Measurements from ENCODE around the gene GABRE. TPM values are rescaled to one million over a fixed set of nuclear protein-coding genes. Genes with fewer than 3 reads are reported as not detected.

Gene GABRE, protein sequence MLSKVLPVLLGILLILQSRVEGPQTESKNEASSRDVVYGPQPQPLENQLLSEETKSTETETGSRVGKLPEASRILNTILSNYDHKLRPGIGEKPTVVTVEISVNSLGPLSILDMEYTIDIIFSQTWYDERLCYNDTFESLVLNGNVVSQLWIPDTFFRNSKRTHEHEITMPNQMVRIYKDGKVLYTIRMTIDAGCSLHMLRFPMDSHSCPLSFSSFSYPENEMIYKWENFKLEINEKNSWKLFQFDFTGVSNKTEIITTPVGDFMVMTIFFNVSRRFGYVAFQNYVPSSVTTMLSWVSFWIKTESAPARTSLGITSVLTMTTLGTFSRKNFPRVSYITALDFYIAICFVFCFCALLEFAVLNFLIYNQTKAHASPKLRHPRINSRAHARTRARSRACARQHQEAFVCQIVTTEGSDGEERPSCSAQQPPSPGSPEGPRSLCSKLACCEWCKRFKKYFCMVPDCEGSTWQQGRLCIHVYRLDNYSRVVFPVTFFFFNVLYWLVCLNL
- not detected in 2 replicates for total RNA-seq

DNA sequence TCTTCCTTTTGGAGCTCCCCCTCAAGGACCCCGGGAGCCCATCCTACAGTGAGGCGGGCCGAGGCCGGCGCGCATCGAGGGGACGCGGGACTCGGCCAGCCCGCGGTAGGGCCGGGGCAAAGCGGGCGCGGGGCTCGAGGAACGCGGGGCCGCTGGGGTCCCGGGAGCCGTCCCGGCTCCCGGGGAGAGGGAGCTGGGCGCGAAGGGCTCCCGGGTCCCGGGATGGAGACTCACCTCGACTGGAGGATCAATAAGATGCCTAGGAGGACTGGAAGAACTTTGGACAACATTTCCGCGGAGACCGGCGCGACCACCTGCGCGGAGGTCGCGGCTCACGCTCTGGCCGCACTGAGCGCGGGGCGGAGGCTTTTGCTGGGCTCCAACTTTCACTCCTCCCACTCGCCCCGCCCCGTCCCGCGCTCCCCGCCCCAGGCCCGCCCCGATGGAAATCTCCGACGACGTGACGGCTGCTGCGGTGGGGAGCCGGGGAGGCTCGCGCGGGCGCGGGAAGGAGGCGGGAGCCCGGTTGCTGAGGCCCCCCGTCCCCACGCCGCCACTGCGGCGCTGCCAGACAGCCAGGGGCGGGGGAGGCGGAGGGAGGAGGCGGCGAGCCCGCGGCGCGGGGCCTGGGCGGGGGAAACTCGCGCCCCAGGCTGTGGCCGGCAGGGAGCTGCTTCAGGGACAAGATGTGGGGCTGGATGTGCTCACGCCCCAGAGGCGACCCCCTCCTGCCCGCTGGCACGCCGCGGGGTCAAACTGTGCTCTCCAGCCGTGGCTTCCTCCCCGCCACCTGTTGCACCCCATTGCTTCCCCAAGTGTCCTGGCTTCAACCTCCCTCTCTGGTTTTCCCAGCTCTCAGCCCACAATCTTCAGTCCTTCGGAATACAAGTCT, at the start of gene GABRE:
GABRE (minus strand) TSS at position 341 of the 892 bp plus-strand sequence; CDS start at position 290, 51 bp downstream.
- Mint-ChIP-seq H3K4me3 (no peak within 1 kb of the TSS), H3K36me3 (ENCODE audit: low read depth) (no peaks in the 10 kb centered on the region), H3K4me1 (ENCODE audit: low read depth) (no peaks in the 10 kb centered on the region), H3K27me3 (ENCODE audit: insufficient read depth) (peaks cover 12% of the 10 kb centered on the region), H3K27ac (no peak within 1 kb of the TSS), H3K9me3 (no peaks in the 10 kb centered on the region)
- intact Hi-C loops (cut with micrococcal nuclease), result no loop called here
- DNase-seq (ENCODE audit: low spot score), result no peak

DNA sequence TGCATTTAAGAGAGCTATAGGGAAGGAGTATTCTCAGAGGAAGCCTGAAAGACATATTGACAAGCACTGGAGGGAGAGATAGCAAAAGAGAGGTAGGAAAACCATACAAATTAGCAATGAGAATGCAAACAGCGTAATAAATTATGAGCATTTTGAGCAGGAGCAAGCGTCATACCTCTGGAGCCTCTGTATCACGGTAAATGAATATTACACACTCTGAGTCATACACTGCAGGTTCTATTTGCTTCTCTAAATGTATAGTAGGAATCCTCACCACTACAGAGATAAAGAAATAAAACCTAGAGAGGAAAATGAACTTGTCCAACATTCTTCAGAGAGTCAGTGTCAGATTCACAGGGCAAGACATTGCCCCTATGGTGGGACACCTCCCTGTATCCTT, 46.4 kb upstream of the GABRE start:
- Mint-ChIP-seq H3K4me1 (ENCODE audit: low read depth) (no peaks in the 10 kb centered on the region), H3K36me3 (ENCODE audit: low read depth) (no peaks in the 10 kb centered on the region), H3K4me3 (no peak overlapping the region), H3K27me3 (ENCODE audit: insufficient read depth) (no peaks in the 10 kb centered on the region), H3K27ac (no peak overlapping the region), H3K9me3 (no peaks in the 10 kb centered on the region)
- intact Hi-C loops (cut with micrococcal nuclease), result no loop called here
- no peak for DNase-seq (ENCODE audit: low spot score)

DNA sequence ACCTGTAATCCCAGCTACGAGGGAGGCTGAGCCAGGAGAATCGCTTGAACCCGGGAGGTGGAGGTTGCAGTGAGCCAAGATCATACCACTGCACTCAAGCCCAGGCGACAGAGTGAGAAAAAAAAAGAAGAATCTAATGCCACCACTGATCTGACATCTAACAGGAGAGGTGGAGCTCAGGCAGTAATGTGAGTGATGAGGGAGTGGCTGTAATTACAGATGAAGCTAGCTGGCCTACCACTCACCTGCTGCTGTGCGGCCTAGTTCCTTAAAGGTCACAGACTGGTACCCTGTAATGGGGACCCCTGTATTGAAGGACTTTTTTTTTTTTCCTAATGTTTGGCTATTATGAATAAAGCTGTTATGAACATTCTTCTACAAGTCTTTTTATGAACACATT, 25.3 kb upstream of the GABRE start:
- no peaks in the 10 kb centered on the region for H3K9me3 Mint-ChIP-seq
- no peaks in the 10 kb centered on the region for H3K27me3 Mint-ChIP-seq (ENCODE audit: insufficient read depth)
- intact Hi-C loops (cut with micrococcal nuclease), result no loop called here

DNA sequence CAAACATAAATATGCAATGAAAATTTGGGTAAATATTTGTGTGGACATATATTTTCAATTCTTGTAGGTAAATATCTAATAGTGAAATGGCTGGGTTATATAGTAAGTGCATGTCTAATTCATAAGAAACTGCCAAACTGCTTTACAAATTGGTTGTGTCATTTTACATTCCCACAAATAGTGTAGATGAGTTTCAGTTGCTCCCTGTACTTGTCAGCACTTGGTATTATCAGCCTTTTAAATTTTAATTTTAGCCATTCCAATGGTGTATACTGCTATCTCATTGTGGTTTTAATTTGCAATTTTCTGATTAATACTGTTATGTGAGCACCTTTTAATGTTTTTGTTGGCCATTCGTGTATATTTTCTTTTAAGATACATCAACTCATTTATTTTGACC, 23.1 kb upstream of the GABRE start:
- Mint-ChIP-seq H3K4me3 (no peak overlapping the region), H3K9me3 (no peaks in the 10 kb centered on the region), H3K4me1 (ENCODE audit: low read depth) (no peaks in the 10 kb centered on the region), H3K27me3 (ENCODE audit: insufficient read depth) (no peaks in the 10 kb centered on the region), H3K27ac (no peak overlapping the region), H3K36me3 (ENCODE audit: low read depth) (no peaks in the 10 kb centered on the region)
- DNase-seq (ENCODE audit: low spot score), result no peak
- intact Hi-C loops (cut with micrococcal nuclease), result no loop called here

More for the DNA sequence above, 25.3 kb upstream of the GABRE start:
- no peaks in the 10 kb centered on the region for H3K36me3 Mint-ChIP-seq (ENCODE audit: low read depth)
- no peak overlapping the region for H3K27ac Mint-ChIP-seq
- DNase-seq (ENCODE audit: low spot score), result no peak
- H3K4me3 Mint-ChIP-seq, result no peak overlapping the region
- H3K4me1 Mint-ChIP-seq (ENCODE audit: low read depth), result no peaks in the 10 kb centered on the region

DNA sequence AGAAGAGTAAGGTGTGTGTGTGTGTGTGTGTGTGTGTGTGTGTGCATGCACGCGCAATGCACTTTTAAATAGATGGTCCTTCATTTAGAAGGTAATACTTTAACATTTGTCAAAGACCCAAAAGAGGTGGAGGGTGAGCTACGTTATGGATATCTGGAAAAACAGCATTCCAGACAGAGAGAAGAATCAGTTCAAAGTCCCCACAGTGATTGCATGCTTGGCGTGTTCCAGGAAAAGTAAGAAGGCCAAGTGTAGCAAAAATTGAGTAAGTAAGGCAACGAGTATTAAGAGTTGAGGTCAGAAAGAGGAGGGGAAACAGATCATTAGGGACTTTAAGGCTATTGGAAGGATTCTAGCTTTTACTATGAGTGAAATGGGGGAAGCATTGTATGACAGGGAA, 21.9 kb upstream of the GABRE start:
- Mint-ChIP-seq H3K4me1 (ENCODE audit: low read depth) (no peaks in the 10 kb centered on the region), H3K27me3 (ENCODE audit: insufficient read depth) (no peaks in the 10 kb centered on the region), H3K36me3 (ENCODE audit: low read depth) (no peaks in the 10 kb centered on the region), H3K4me3 (no peak overlapping the region), H3K27ac (no peak overlapping the region), H3K9me3 (no peaks in the 10 kb centered on the region)
- intact Hi-C loops (cut with micrococcal nuclease), result no loop called here
- DNase-seq (ENCODE audit: low spot score), result no peak

DNA sequence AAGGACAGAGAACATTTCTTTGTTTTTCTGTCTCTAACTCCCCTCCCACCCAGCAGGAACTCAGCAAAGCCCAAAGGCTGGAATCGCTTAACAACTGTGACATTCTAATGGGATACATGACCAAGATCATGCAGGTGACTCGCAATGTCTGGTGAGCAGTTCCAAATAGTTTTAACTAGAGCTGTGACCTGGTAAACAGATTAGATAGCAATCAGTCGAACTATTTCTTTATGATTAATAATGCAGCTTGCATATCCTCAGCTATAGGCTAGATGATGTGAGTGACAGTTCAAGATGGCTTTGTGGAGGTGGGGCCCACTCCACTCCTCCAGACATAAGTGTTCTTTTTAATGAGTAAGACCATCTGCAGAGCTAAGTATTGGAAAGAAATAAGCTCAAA, 20.0 kb upstream of the GABRE start:
- H3K4me3 Mint-ChIP-seq, result no peak overlapping the region
- H3K36me3 Mint-ChIP-seq (ENCODE audit: low read depth), result no peaks in the 10 kb centered on the region
- no peaks in the 10 kb centered on the region for H3K9me3 Mint-ChIP-seq
- intact Hi-C loops (cut with micrococcal nuclease), result no loop called here
- no peaks in the 10 kb centered on the region for H3K27me3 Mint-ChIP-seq (ENCODE audit: insufficient read depth)
- H3K27ac Mint-ChIP-seq, result no peak overlapping the region
- no peaks in the 10 kb centered on the region for H3K4me1 Mint-ChIP-seq (ENCODE audit: low read depth)
- DNase-seq (ENCODE audit: low spot score), result no peak

DNA sequence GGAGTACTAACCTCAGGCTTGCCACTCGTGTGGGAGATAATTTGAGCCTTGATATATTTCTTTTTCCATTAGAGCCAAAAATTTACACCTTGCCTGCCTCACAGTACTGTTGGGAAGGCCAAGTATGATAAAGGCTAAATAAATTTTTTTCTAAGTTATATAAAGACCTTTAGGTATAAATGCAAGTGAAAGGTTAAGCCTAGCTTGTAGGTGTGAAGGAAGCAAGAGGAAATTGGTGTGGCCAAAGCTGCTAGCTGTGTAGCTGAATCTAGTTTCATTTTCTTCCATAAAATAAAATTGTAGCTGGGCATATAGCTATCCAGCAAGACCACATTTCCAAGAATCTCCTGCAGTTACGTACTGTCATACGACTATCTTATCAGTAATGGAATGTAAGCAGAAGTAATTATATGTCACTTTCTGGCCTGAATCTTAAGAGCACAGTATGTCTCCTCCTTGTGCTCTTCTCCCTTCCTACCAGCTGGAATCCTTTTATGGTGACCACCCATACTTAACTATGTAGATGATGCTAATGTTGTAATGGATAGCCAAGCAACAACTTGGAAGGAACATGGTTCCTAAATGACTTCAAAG, 14.3 kb upstream of the GABRE start:
- intact Hi-C loops (cut with micrococcal nuclease), result no loop called here
- Mint-ChIP-seq H3K27me3 (ENCODE audit: insufficient read depth) (no peaks in the 10 kb centered on the region), H3K4me3 (no peak overlapping the region), H3K36me3 (ENCODE audit: low read depth) (no peaks in the 10 kb centered on the region), H3K9me3 (no peaks in the 10 kb centered on the region), H3K4me1 (ENCODE audit: low read depth) (no peaks in the 10 kb centered on the region), H3K27ac (no peak overlapping the region)
- no peak for DNase-seq (ENCODE audit: low spot score)

DNA sequence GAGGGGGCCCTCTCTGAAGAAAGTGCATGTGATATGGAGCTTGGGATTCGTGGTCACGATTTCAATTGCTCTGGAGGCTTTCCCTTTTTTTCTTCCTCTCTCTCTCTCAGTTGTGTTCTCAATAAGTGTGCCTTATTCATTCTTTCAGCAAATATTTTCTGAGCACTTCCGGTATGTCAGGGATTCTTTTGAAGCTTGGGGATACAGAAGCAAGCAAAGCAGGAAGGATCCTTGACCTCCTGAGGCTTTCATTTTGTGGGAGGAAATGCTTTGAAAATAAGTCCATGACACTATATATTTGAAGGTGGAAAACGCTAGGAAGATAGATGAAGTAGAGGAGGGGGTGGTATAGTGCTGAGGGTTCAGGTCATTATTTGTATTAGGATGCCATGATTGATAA, 12.6 kb upstream of the GABRE start:
- Mint-ChIP-seq H3K9me3 (no peaks in the 10 kb centered on the region), H3K4me1 (ENCODE audit: low read depth) (no peaks in the 10 kb centered on the region), H3K27me3 (ENCODE audit: insufficient read depth) (no peaks in the 10 kb centered on the region), H3K27ac (no peak overlapping the region), H3K36me3 (ENCODE audit: low read depth) (no peaks in the 10 kb centered on the region), H3K4me3 (no peak overlapping the region)
- no peak for DNase-seq (ENCODE audit: low spot score)
- intact Hi-C loops (cut with micrococcal nuclease), result no loop called here

DNA sequence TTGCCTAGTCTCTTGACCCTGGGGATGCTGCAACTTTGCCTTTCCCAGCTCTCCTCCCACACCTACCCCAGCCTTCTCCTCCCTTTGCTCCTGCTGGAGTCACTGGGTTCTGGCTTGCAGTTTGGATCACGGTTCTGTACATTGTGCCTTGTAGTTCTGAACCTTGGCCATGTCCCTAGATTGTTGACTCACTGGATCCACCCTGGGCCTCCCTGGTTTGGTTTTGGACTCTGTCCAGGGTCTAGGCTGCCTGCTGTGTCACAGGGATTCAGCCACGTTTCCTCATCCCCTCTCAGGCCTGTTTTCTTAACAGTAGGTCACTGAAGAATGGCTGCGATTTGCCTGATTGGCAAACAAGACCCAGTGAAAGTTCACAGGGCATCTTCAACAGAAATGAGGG, 11.5 kb upstream of the GABRE start:
- intact Hi-C loops (cut with micrococcal nuclease), result no loop called here
- no peaks in the 10 kb centered on the region for H3K9me3 Mint-ChIP-seq
- no peak overlapping the region for H3K27ac Mint-ChIP-seq
- no peaks in the 10 kb centered on the region for H3K27me3 Mint-ChIP-seq (ENCODE audit: insufficient read depth)
- no peaks in the 10 kb centered on the region for H3K36me3 Mint-ChIP-seq (ENCODE audit: low read depth)
- no peak for DNase-seq (ENCODE audit: low spot score)
- no peaks in the 10 kb centered on the region for H3K4me1 Mint-ChIP-seq (ENCODE audit: low read depth)
- no peak overlapping the region for H3K4me3 Mint-ChIP-seq

DNA sequence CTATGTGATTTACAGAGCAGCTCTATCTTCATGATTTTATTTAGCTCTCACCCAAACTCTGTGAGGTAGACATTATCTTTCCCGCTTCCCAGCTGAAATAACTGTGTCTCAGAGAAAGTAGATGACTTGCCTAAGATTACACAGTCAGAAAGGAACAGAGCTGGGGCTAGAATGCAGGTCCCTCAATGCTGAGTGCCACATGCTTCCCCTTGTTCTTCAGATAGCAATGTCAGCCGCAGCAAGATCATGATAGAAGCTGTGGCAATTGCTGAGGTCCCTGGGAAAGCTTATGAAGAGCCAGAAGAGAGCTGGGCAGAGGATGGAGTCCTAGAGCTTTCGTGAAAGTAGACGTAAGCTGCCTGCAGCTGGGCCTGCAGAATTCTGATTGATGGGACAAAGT, 11.1 kb upstream of the GABRE start:
- H3K27me3 Mint-ChIP-seq (ENCODE audit: insufficient read depth), result no peaks in the 10 kb centered on the region
- no peak overlapping the region for H3K4me3 Mint-ChIP-seq
- no peaks in the 10 kb centered on the region for H3K36me3 Mint-ChIP-seq (ENCODE audit: low read depth)
- H3K27ac Mint-ChIP-seq, result no peak overlapping the region
- no peaks in the 10 kb centered on the region for H3K4me1 Mint-ChIP-seq (ENCODE audit: low read depth)
- no peaks in the 10 kb centered on the region for H3K9me3 Mint-ChIP-seq
- DNase-seq (ENCODE audit: low spot score), result no peak
- intact Hi-C loops (cut with micrococcal nuclease), result no loop called here

DNA sequence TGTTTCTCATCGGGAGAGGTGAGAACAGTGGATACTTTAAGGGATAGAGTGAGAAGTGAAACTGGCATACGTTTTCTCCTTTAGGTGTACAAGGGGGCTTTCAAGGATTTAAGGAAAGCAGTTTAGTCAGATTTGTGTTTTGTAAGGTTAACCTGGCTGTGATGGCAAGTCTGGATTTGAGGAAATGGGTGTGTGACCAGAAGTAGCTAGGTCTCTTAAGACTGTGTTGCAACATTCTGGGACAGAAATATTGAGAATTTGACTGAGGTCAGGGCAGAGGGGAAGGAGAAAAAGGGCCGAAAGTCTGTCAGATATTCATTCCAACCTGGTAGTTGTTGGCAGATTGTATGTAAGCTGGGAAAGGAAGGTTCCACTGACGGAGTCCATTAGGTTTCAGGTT, 10.4 kb upstream of the GABRE start:
- no peak overlapping the region for H3K27ac Mint-ChIP-seq
- no peak for DNase-seq (ENCODE audit: low spot score)
- no peaks in the 10 kb centered on the region for H3K27me3 Mint-ChIP-seq (ENCODE audit: insufficient read depth)
- H3K36me3 Mint-ChIP-seq (ENCODE audit: low read depth), result no peaks in the 10 kb centered on the region
- no peaks in the 10 kb centered on the region for H3K4me1 Mint-ChIP-seq (ENCODE audit: low read depth)
- intact Hi-C loops (cut with micrococcal nuclease), result no loop called here
- H3K4me3 Mint-ChIP-seq, result no peak overlapping the region
- no peaks in the 10 kb centered on the region for H3K9me3 Mint-ChIP-seq

DNA sequence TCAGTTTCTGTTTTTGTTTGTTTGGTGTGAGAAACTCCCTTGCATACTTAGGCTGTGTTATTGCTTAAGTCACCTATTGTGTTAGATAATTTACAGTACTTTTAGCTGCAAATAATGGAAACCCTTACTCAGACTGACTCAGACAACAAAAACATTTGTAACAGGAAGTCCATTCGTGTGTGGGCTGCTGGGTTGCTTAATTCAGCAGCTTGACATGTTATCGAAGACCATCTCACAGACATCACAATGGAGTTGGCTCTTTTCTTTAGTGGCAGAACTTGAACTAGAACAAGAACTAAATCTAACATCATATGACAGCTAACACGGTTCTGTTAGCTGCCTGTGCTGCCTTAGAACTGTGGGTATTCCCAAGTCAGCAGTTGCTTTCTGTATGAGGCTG, 9.9 kb upstream of the GABRE start:
- intact Hi-C loops (cut with micrococcal nuclease), result no loop called here
- no peak for DNase-seq (ENCODE audit: low spot score)
- H3K4me3 Mint-ChIP-seq, result no peak overlapping the region
- H3K27me3 Mint-ChIP-seq (ENCODE audit: insufficient read depth), result no peaks in the 10 kb centered on the region
- H3K36me3 Mint-ChIP-seq (ENCODE audit: low read depth), result no peaks in the 10 kb centered on the region
- H3K27ac Mint-ChIP-seq, result no peak overlapping the region
- H3K9me3 Mint-ChIP-seq, result no peaks in the 10 kb centered on the region
- no peaks in the 10 kb centered on the region for H3K4me1 Mint-ChIP-seq (ENCODE audit: low read depth)

DNA sequence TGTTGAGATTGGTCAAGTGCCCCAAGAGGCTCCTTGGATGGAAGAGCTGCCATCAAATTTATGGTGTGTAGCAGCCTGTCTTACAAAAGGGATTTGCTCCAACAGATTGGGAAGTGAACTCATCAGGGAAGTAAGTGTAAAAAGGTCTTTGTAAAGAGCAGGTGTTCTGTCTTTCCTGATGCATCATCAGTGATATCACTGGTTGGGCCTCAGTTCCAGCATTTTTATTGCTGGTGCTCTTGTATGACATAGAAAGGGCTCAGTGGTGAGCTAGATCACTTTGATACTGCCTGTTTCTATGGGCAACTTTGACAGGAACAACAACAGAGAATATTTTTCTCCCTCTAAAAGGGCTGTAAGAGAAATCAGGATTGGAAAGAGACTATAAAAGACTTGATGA, 8.7 kb upstream of the GABRE start:
- Mint-ChIP-seq H3K4me3 (no peak overlapping the region), H3K36me3 (ENCODE audit: low read depth) (no peaks in the 10 kb centered on the region), H3K4me1 (ENCODE audit: low read depth) (no peaks in the 10 kb centered on the region), H3K27ac (no peak overlapping the region), H3K27me3 (ENCODE audit: insufficient read depth) (no peaks in the 10 kb centered on the region), H3K9me3 (no peaks in the 10 kb centered on the region)
- no peak for DNase-seq (ENCODE audit: low spot score)
- intact Hi-C loops (cut with micrococcal nuclease), result no loop called here

Data from activated T-helper 1 cell treated with anti-CD3 and anti-CD28 coated beads, Interleukin-12 subunit alpha, Interleukin-12 subunit beta, Interleukin-2, Interleukin-4 antibody, amounts not matched to agents 30 ng/mL and 10 ng/mL and 1 ng/mL, durations not matched to agents 14 hours and 24 hours and 36 hours (primary cell).